ENCODE results near the gene SNX7.

The SNX7 gene

GRCh38 chr1:98783821-98784220 is 122.3 kb downstream of the SNX7 start:
- no peak for DNase-seq

DNA sequence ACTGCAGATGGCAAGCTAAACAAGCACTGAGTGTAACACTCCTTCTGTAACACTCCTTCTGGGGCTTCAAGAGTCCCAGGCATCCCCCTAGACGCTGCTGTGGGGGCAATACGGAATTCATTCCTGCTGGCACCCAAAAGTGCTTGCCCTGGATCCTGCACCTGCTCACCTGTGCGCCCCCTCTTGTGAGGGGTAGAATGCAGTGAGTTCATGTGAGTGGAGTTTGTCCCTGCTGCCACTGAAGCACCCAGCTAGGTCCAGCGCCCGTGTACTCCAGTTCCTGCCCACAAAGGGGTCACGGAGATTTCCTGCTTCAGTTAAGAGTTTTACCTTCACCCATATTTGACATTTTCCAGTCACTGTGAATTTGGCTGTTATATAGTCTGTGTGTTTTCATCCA is 130.0 kb downstream of the SNX7 start:
- no peak for DNase-seq

- no peak for DNase-seq
Measured at GRCh38 chr1:98792123-98792522, 130.6 kb downstream of the SNX7 start.

DNA sequence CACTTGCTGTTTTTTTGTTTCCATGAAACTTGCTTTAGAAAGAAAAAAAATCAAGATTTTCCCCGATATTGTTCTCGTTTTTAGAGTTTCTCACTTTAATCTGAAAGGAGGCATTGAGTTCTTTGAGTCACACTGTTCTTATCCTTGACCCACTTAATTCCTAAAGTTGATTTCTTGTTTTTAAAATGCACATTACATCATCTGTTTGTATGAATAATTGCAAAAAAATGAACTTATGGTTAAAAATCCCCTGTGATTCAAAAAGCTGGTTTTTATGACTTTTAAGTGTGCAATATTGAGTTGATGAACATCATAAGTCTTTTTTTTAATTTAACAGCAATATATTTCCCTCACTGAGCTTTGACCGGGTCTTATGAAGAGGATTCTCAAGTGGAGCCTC is 131.6 kb downstream of the SNX7 start:
- DNase-seq, result no peak

GRCh38 chr1:98794196-98794886 is 132.8 kb downstream of the SNX7 start:
- peak; percentile 40 to 59 for DNase-seq

DNA sequence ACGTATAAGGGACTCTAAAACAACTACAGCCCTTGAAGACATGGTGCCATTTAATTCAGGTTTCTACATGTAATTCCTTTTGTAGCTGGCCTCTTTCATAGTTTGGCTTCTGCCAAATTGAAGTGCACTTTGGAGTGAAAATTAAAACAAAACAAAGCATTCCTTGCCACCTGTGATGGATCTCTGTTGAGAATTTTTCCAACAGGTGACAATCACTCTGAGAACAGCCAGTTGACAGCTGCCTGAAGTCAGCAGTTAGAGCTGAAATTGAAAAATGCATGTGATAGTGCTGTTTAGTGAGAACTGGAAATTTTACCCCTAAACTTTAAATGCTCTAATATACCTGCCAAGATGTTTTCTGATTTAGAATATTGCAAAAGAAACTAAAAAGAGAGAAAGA is 134.5 kb downstream of the SNX7 start:
- no peak for DNase-seq

DNA sequence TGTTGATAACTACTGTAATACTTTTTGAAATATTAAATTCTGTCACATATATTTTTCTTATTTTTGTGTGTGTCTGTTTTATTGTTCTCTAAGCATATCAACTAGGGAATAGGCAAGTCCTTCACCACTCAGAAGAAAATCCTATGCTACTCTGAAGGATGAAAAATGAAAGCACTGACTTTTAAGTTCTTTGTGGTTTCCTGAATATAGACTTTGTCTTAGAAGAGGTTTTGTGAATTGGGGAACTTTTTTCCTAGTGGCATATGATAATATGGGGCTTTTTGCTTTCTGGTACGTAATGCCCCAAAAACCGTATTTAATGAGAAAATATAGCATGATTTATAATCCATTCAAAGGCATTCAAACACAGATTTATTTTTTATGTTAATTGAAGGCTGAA is 136.0 kb downstream of the SNX7 start:
- no peak for DNase-seq
